ENCODE data around the gene KRTAP5-1. TPM values are rescaled to one million over a fixed set of nuclear protein-coding genes. Genes with fewer than 3 reads are reported as not detected.

KRTAP5-1 gene
- total RNA-seq, 2 experiments from 2014 or later = not detected

- no peak overlapping the region for H3K27ac ChIP-seq (ENCODE audit: low read depth, low read length, poor library complexity, severe bottlenecking)
- CTCF ChIA-PET (ENCODE audit: unreplicated experiment) = no interaction called here
- intact Hi-C loops (cut with micrococcal nuclease; ENCODE audit: unreplicated experiment) = no loop called here
- no peaks in the 10 kb centered on the region for H3K9me3 ChIP-seq (ENCODE audit: low read length)
- no TSS peak for BruUV-seq (replicated peaks)
- no peak overlapping the region for H3K4me2 ChIP-seq (ENCODE audit: low read length)
- DNase-seq (ENCODE audit: low spot score) = no peak
- H2AFZ ChIP-seq (ENCODE audit: low read length) = no peak overlapping the region
- TF ChIP-seq EZH2phosphoT487 (IDR thresholded peaks at IDR 0.05; ENCODE audit: borderline replicate concordance, low read depth, low read length) (no peak), CTCF (conservative IDR thresholded peaks at IDR 0.05; ENCODE audit: low read length) (no peak)
- H3K79me2 ChIP-seq (ENCODE audit: insufficient read depth, low read depth, low read length) = no peaks in the 10 kb centered on the region
- no peak overlapping the region for H3K4me3 ChIP-seq (ENCODE audit: low read depth, low read length, poor library complexity, severe bottlenecking)
- POLR2A ChIA-PET = no interaction called here
- H4K20me1 ChIP-seq (ENCODE audit: insufficient read depth, low read length) = no peaks in the 10 kb centered on the region
- no peaks in the 10 kb centered on the region for H3K9me2 ChIP-seq (ENCODE audit: insufficient read depth, low read length)
- H3K36me3 ChIP-seq (ENCODE audit: insufficient read depth, low read length) = no peaks in the 10 kb centered on the region
- H3K4me1 ChIP-seq (ENCODE audit: insufficient read depth, low read length, poor library complexity, severe bottlenecking) = no peaks in the 10 kb centered on the region
Observed at GRCh38 chr11:1562469-1563148, 22.5 kb downstream of the KRTAP5-1 start.

- H3K9me2 ChIP-seq (ENCODE audit: insufficient read depth, low read length) = no peaks in the 10 kb centered on the region
- H3K79me2 ChIP-seq (ENCODE audit: insufficient read depth, low read depth, low read length) = no peaks in the 10 kb centered on the region
- no peak overlapping the region for H3K27ac ChIP-seq (ENCODE audit: low read depth, low read length, poor library complexity, severe bottlenecking)
- no peak overlapping the region for H3K4me2 ChIP-seq (ENCODE audit: low read length)
- no peaks in the 10 kb centered on the region for H3K36me3 ChIP-seq (ENCODE audit: insufficient read depth, low read length)
- H3K4me3 ChIP-seq (ENCODE audit: low read depth, low read length, poor library complexity, severe bottlenecking) = no peak overlapping the region
- ChIA-PET CTCF (ENCODE audit: unreplicated experiment) (no interaction called here), POLR2A (interaction anchor here (0.6 kb wide), 1 partner anchor 80 kb away, joined by 3 read pairs; no protein-coding TSS in a partner anchor)
- TF ChIP-seq CTCF (conservative IDR thresholded peaks at IDR 0.05; ENCODE audit: low read length) = no peak
- TF ChIP-seq EZH2phosphoT487 (IDR thresholded peaks at IDR 0.05; ENCODE audit: borderline replicate concordance, low read depth, low read length) = no peak
- H3K4me1 ChIP-seq (ENCODE audit: insufficient read depth, low read length, poor library complexity, severe bottlenecking) = no peaks in the 10 kb centered on the region
- H3K9me3 ChIP-seq (ENCODE audit: low read length) = no peaks in the 10 kb centered on the region
- no peak for DNase-seq (ENCODE audit: low spot score)
- no TSS peak for BruUV-seq (replicated peaks)
- no peaks in the 10 kb centered on the region for H4K20me1 ChIP-seq (ENCODE audit: insufficient read depth, low read length)
- intact Hi-C loops (cut with micrococcal nuclease; ENCODE audit: unreplicated experiment) = no loop called here
- no peak overlapping the region for H2AFZ ChIP-seq (ENCODE audit: low read length)
Observed at GRCh38 chr11:1561955-1562354, 23.1 kb downstream of the KRTAP5-1 start.

GRCh38 chr11:1561266-1561665, 23.8 kb downstream of the KRTAP5-1 start:
- ChIA-PET POLR2A (no interaction called here), CTCF (ENCODE audit: unreplicated experiment) (no interaction called here)
- no peak overlapping the region for H2AFZ ChIP-seq (ENCODE audit: low read length)
- H3K36me3 ChIP-seq (ENCODE audit: insufficient read depth, low read length) = no peaks in the 10 kb centered on the region
- no peaks in the 10 kb centered on the region for H3K79me2 ChIP-seq (ENCODE audit: insufficient read depth, low read depth, low read length)
- no peak overlapping the region for H3K27ac ChIP-seq (ENCODE audit: low read depth, low read length, poor library complexity, severe bottlenecking)
- H3K4me3 ChIP-seq (ENCODE audit: low read depth, low read length, poor library complexity, severe bottlenecking) = no peak overlapping the region
- H4K20me1 ChIP-seq (ENCODE audit: insufficient read depth, low read length) = no peaks in the 10 kb centered on the region
- no peaks in the 10 kb centered on the region for H3K9me2 ChIP-seq (ENCODE audit: insufficient read depth, low read length)
- H3K4me1 ChIP-seq (ENCODE audit: insufficient read depth, low read length, poor library complexity, severe bottlenecking) = no peaks in the 10 kb centered on the region
- no peak for TF ChIP-seq EZH2phosphoT487 (IDR thresholded peaks at IDR 0.05; ENCODE audit: borderline replicate concordance, low read depth, low read length)
- TF ChIP-seq CTCF (conservative IDR thresholded peaks at IDR 0.05; ENCODE audit: low read length) = no peak
- no peak overlapping the region for H3K4me2 ChIP-seq (ENCODE audit: low read length)
- no TSS peak for BruUV-seq (replicated peaks)
- no peaks in the 10 kb centered on the region for H3K9me3 ChIP-seq (ENCODE audit: low read length)
- intact Hi-C loops (cut with micrococcal nuclease; ENCODE audit: unreplicated experiment) = no loop called here
- DNase-seq (ENCODE audit: low spot score) = no peak

Measured in OCI-LY7 (cell line).